Left cardiac atrium (tissue), 4 donors: ENCODE results near the gene AIM2. TPM values are rescaled to one million over a fixed set of nuclear protein-coding genes. Genes with fewer than 3 reads are reported as not detected.
A peak's percentile ranks its signal among the peaks of the same experiment; 100 is the strongest.
"Not testable (repeated sequence)": the region's sequence is repeated elsewhere in the genome, so short reads cannot be mapped to it uniquely, and the experiment has no call there.

Experiments used
- ATAC-seq, 2 donors: fragments of 200-7000 bp; cut with Tn5 transposase; one replicate each; pipeline ENCODE4 v1.9.1; 2020; ENCODE audit warnings: mild to moderate bottlenecking in 2 of 2, moderate library complexity in 2 of 2
- DNase-seq: peaks from one replicate; pipeline ENCODE4 v3.0.0-alpha.2; 2020
- intact Hi-C, 2 donors: fragments of 100-400 bp; cut with DNase I; formaldehyde crosslinking; loops; one replicate each; pipeline versions ENCODE4 v1.14.1 to v1.15.1; 2022 to 2023
- long read RNA-seq: library from polyadenylated mRNA; unstranded; transcript quantifications from one replicate; pipeline ENCODE4 v2.0.0, GENCODE V29; 2021
- total RNA-seq, 2 donors: library from RNA; stranded (reverse); fragmentation: NEBNext Ultra II Directional; extraction: Animal tissue kit (Norgen Biotek cat#: 25700); gene quantifications; one replicate each; pipeline ENCODE4 v1.2.1, GENCODE V29; 2021
- donor health status: DM: no; HTN: yes; CAD: no.
- donor health status: DM: no; HTN: yes; CAD: no; lungs with severe emphysema.
- donor health status: DM: yes; HTN: yes; CAD: no.
- donor health status: Dilated cardiomyopathy.

AIM2 gene
- total RNA-seq = under 1 TPM; 0.50 to 0.76 TPM
- long read RNA-seq = 0 reads

- no peak for DNase-seq
- peak; percentile 26 to 78 for ATAC-seq
- intact Hi-C loops = loop anchor here in 1 of 2 donors (10.0 kb wide), 2 partner anchors 872 to 1112 kb away; no protein-coding TSS in a partner anchor
These were observed at the start of gene AIM2 for GRCh38 chr1:159076438-159077119. AIM2 (minus strand) TSS chr1:159076766; CDS start chr1:159073499, 3,267 bp downstream.

GRCh38 chr1:159123587-159123986 lies 47.0 kb upstream of the AIM2 start:
- intact Hi-C loops = no loop called here
- DNase-seq = no peak
- no peak for ATAC-seq

GRCh38 chr1:159122005-159122621 lies 45.5 kb upstream of the AIM2 start:
- DNase-seq (no peak), ATAC-seq (no peak)
- intact Hi-C loops = no loop called here

- intact Hi-C loops = no loop called here
- no peak for DNase-seq
- ATAC-seq = no peak
These were observed 45.0 kb upstream of the AIM2 start for GRCh38 chr1:159121526-159121925.

GRCh38 chr1:159120317-159120716 lies 43.8 kb upstream of the AIM2 start:
- DNase-seq = no peak
- intact Hi-C loops = no loop called here
- no peak for ATAC-seq

- DNase-seq = no peak
- no peak for ATAC-seq
- intact Hi-C loops = no loop called here
These were observed 37.2 kb upstream of the AIM2 start for GRCh38 chr1:159113596-159114433.

- ATAC-seq, DNase-seq, intact Hi-C loops: not testable (repeated sequence)
These were observed 26.5 kb upstream of the AIM2 start for GRCh38 chr1:159103021-159103420.

- intact Hi-C loops = no loop called here
- ATAC-seq (no peak), DNase-seq (no peak)
These were observed 24.0 kb upstream of the AIM2 start for GRCh38 chr1:159100589-159100988.

- DNase-seq = no peak
- intact Hi-C loops = no loop called here
- ATAC-seq = no peak
These were observed 22.0 kb upstream of the AIM2 start for GRCh38 chr1:159098596-159098995.

- ATAC-seq (no peak), DNase-seq (no peak)
- intact Hi-C loops = no loop called here
These were observed 15.6 kb upstream of the AIM2 start for GRCh38 chr1:159092036-159092760.

- DNase-seq (no peak), ATAC-seq (peak in 1 of 2 donors; percentile 24)
- intact Hi-C loops = no loop called here
These were observed 15.1 kb upstream of the AIM2 start for GRCh38 chr1:159091607-159092031.

- DNase-seq (no peak), ATAC-seq (no peak)
- intact Hi-C loops = no loop called here
These were observed 14.6 kb upstream of the AIM2 start for GRCh38 chr1:159091180-159091560.

GRCh38 chr1:159090286-159091179 lies 14.0 kb upstream of the AIM2 start:
- intact Hi-C loops = no loop called here
- DNase-seq (no peak), ATAC-seq (no peak)

GRCh38 chr1:159089184-159089791 lies 12.7 kb upstream of the AIM2 start:
- intact Hi-C loops = no loop called here
- DNase-seq (no peak), ATAC-seq (no peak)

- intact Hi-C loops = no loop called here
- DNase-seq (no peak), ATAC-seq (no peak)
These were observed 12.1 kb upstream of the AIM2 start for GRCh38 chr1:159088546-159089183.

- no peak for DNase-seq
- no peak for ATAC-seq
- intact Hi-C loops = no loop called here
These were observed 11.5 kb upstream of the AIM2 start for GRCh38 chr1:159088050-159088449.

- DNase-seq (no peak), ATAC-seq (peak in 1 of 2 donors; percentile 36)
- intact Hi-C loops = no loop called here
These were observed 8.3 kb upstream of the AIM2 start for GRCh38 chr1:159084867-159085266.

- intact Hi-C loops = no loop called here
- ATAC-seq = no peak
- DNase-seq = no peak
These were observed 7.6 kb upstream of the AIM2 start for GRCh38 chr1:159084152-159084551.
